Neutrophil (primary cell): ENCODE data around the gene TP73.

ENCODE experiments used
- H3K27ac ChIP-seq: fragments of 200-600 bp; sonication (generic); 2 replicates; pipeline ENCODE4 v1.5.1; 2016; ENCODE audit warnings: mild to moderate bottlenecking, moderate library complexity
- H3K27me3 ChIP-seq: fragments of 200-600 bp; sonication (generic); 2 replicates; pipeline ENCODE4 v1.6.0; 2016; ENCODE audit warnings: mild to moderate bottlenecking
- H3K36me3 ChIP-seq: fragments of 200-600 bp; sonication (generic); 2 replicates; pipeline ENCODE4 v1.5.1; 2017
- H3K4me1 ChIP-seq, 2 experiments: fragments of 200-600 bp in 1 of 2; sonication (generic) in 1 of 2; 1 replicate in 1 of 2; 2 replicates in 1 of 2; pipeline versions ENCODE4 v1.5.1 to v1.6.1; 2013 to 2016; ENCODE audit warnings: low read depth in 1 of 2, low read length in 1 of 2, mild to moderate bottlenecking in 1 of 2, moderate library complexity in 1 of 2; ENCODE audit not compliant: control insufficient read depth in 1 of 2, insufficient read depth in 1 of 2
- H3K4me3 ChIP-seq, 2 experiments: fragments of 200-600 bp in 1 of 2; sonication (generic) in 1 of 2; 1 replicate in 1 of 2; 2 replicates in 1 of 2; pipeline ENCODE4 v1.5.1; 2013 to 2016; ENCODE audit warnings: low read depth in 1 of 2, low read length in 1 of 2, mild to moderate bottlenecking in 1 of 2, moderate library complexity in 1 of 2
- H3K9me3 ChIP-seq: fragments of 200-600 bp; sonication (generic); 2 replicates; pipeline ENCODE4 v1.5.1; 2016
- CTCF ChIP-seq: fragments of 200-600 bp; sonication (generic); IDR thresholded peaks from 2 replicates; pipeline ENCODE4 v1.5.1; 2016; ENCODE audit warnings: antibody characterized with exemption

TP73 gene

GRCh38 chr1:3774276-3774945 is 122.1 kb downstream of the TP73 start:
- Histone ChIP-seq H3K27ac (no peak overlapping the region), H3K4me3 (no peak overlapping the region), H3K4me1 (peaks cover 3 to 20% of the 10 kb centered on the region in 2 experiments), H3K27me3 (peaks cover 62% of the 10 kb centered on the region), H3K9me3 (no peaks in the 10 kb centered on the region), H3K36me3 (peaks cover 20% of the 10 kb centered on the region)
- TF ChIP-seq CTCF = no peak

- Histone ChIP-seq H3K4me1 (peaks cover 3 to 20% of the 10 kb centered on the region in 2 experiments), H3K27ac (no peak overlapping the region), H3K27me3 (peaks cover 56% of the 10 kb centered on the region), H3K4me3 (no peak overlapping the region), H3K9me3 (no peaks in the 10 kb centered on the region), H3K36me3 (peaks cover 26% of the 10 kb centered on the region)
- TF ChIP-seq CTCF = no peak
Observed at GRCh38 chr1:3774946-3775489, 122.7 kb downstream of the TP73 start.

- Histone ChIP-seq H3K4me3 (no peak overlapping the region), H3K36me3 (peaks cover 32% of the 10 kb centered on the region), H3K27me3 (peaks cover 50% of the 10 kb centered on the region), H3K9me3 (no peaks in the 10 kb centered on the region), H3K4me1 (peaks cover 3 to 20% of the 10 kb centered on the region in 2 experiments), H3K27ac (no peak overlapping the region)
- no peak for TF ChIP-seq CTCF
Observed at GRCh38 chr1:3775490-3776230, 123.3 kb downstream of the TP73 start.

GRCh38 chr1:3776231-3776961 is 124.1 kb downstream of the TP73 start:
- peaks cover 39% of the 10 kb centered on the region for H3K36me3 ChIP-seq
- no peak overlapping the region for H3K27ac ChIP-seq
- no peak for TF ChIP-seq CTCF
- no peaks in the 10 kb centered on the region for H3K9me3 ChIP-seq
- H3K4me1 ChIP-seq = peaks cover 3 to 20% of the 10 kb centered on the region in 2 experiments
- peaks cover 43% of the 10 kb centered on the region for H3K27me3 ChIP-seq
- no peak overlapping the region for H3K4me3 ChIP-seq

- TF ChIP-seq CTCF = no peak
- H3K9me3 ChIP-seq = no peaks in the 10 kb centered on the region
- peaks cover 3 to 15% of the 10 kb centered on the region in 2 experiments for H3K4me1 ChIP-seq
- no peak overlapping the region for H3K4me3 ChIP-seq
- peaks cover 47% of the 10 kb centered on the region for H3K36me3 ChIP-seq
- no peak overlapping the region for H3K27ac ChIP-seq
- H3K27me3 ChIP-seq = peaks cover 35% of the 10 kb centered on the region
Observed at GRCh38 chr1:3777078-3777547, 124.8 kb downstream of the TP73 start.
